SK-MEL-5 (cell line): ENCODE measurements around the gene BSPH1. TPM values are rescaled to one million over a fixed set of nuclear protein-coding genes. Genes with fewer than 3 reads are reported as not detected.
"Not testable (repeated sequence)": the region's sequence is repeated elsewhere in the genome, so short reads cannot be mapped to it uniquely, and the experiment has no call there.

Experiments
- DNase-seq: peaks from one replicate; pipeline ENCODE4 v3.0.0-alpha.2; 2016; ENCODE audit warnings: low read depth, low spot score
- in situ Hi-C: cut with HindIII; loops from 2 replicates; pipeline ENCODE4 v1.10.0; 2016; ENCODE audit warnings: low sequenced_read_pairs, high pct_unique_total_duplicates, low pct_unique_long_range_greater_than_20kb
- total RNA-seq: library from RNA; depleted of rRNA; stranded (reverse); fragments of >200 nt; shearing (Covaris generic); gene quantifications from 2 replicates; pipeline ENCODE4 v1.2.3, GENCODE V29; 2014; rRNA removed

BSPH1 gene
- total RNA-seq, 1 experiment from 2014 or later, result not detected

DNA sequence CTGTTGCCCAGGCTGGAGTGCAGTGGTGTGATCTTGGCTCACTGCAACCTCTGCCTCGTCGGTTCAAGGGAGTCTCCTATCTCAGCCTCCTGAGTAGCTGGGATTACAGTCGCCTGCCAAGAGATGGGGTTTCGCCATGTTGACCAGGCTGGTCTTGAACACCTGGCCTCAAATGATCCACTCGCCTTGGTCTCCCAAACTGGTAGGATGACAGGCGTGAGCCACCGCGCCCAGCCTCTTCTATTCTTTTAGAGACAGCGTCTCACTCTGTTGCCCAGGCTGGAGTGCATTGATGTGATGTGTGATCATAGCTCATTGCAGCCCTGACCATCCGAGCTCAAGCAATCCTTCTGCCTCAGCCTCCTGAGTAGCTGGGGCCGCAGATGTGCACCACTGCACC is 36.0 kb downstream of the BSPH1 start:
- DNase-seq, in situ Hi-C loops: not testable (repeated sequence)

DNA sequence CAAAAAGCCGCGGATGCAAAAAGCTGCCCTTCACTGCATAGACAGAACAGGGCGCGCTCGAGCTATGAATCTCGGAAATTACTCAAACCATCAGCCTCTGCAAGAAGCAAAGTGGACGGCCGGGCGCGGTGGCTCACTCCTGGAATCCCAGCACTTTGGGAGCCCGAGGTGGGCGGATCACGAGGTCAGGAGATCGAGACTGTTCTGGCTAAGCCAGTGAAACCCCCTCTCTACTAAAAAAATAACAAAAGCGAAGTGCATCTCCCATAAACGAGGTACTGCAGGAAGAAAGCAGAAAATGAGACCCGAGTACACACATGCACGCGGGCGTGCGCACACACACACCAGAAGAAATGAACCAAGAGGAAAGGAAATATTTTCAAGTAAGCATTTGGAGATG is 39.8 kb downstream of the BSPH1 start:
- DNase-seq, in situ Hi-C loops: not testable (repeated sequence)

DNA sequence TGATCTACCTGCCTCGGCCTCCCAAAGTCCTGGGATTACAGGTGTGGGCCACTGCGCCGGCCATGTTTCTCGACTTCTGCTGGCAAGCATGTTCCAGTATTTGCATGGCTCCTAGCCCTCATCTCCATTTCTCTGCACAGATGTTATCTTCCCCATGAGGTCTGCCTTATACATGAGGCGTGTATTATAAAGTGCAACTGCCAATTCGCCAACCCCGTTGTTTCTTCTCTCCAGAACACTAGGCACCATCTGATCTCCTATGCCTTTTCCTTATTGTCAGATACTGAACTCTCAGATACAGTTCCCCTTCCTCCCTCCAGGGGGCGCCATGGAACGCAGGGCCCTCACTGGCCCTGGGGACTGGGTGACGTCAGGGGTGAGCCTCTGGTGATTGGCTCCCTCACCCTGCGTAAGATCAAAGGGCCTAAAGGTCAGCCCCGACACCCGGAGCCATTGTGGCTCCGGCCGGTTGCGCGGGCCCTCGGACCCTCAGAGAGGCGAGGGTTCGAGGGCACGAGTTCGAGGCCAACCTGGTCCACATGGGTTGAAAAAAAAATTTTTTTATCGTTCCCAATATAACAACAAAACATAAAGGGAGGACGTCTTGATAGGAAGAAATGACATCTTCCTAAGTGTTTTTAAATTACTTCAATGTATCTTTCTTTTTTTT is 42.0 kb downstream of the BSPH1 start:
- DNase-seq, in situ Hi-C loops: not testable (repeated sequence)

DNA sequence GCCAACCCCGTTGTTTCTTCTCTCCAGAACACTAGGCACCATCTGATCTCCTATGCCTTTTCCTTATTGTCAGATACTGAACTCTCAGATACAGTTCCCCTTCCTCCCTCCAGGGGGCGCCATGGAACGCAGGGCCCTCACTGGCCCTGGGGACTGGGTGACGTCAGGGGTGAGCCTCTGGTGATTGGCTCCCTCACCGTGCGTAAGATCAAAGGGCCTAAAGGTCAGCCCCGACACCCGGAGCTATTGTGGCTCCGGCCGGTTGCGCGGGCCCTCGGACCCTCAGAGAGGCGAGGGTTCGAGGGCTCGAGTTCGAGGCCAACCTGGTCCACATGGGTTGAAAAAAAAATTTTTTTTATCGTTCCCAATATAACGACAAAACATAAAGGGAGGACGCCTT is 63.4 kb downstream of the BSPH1 start:
- in situ Hi-C loops, DNase-seq: not testable (repeated sequence)

DNA sequence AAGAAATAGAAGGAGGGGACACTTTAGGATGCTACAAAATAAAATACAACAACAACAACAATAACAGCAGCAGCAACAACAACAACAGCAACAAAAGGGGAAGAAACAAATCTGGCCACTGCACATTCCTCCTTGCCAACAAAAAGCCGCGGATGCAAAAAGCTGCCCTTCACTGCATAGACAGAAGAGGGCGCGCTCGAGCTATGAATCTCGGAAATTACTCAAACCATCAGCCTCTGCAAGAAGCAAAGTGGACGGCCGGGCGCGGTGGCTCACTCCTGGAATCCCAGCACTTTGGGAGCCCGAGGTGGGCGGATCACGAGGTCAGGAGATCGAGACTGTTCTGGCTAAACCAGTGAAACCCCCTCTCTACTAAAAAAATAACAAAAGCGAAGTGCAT is 71.9 kb downstream of the BSPH1 start:
- DNase-seq, in situ Hi-C loops: not testable (repeated sequence)

Other genes starting within 250 kb of the BSPH1 start
- gene NOP53, start 246.6 kb downstream of the BSPH1 start, total RNA-seq, result 98.2 and 120 TPM in 2 replicates
- gene SELENOW, start 213.5 kb downstream of the BSPH1 start, total RNA-seq, result 206 and 228 TPM in 2 replicates
- not detected in 2 replicates for gene TPRX1, start 187.6 kb downstream of the BSPH1 start, total RNA-seq
- gene CRX, start 170.2 kb downstream of the BSPH1 start, total RNA-seq, result not detected in 2 replicates
- not detected in 2 replicates for gene TPRX2, start 132.9 kb downstream of the BSPH1 start, total RNA-seq
- gene SULT2A1, start 105.9 kb downstream of the BSPH1 start, total RNA-seq, result 0.16 and 0.21 TPM in 2 replicates
- gene ELSPBP1, start 2.5 kb upstream of the BSPH1 start, total RNA-seq, result 7.3 and 8.6 TPM in 2 replicates
- gene CABP5, start 51.9 kb upstream of the BSPH1 start, total RNA-seq, result not detected in 2 replicates
- gene PLA2G4C, start 118.6 kb upstream of the BSPH1 start, total RNA-seq, result 1.7 and 2.3 TPM in 2 replicates
- 31.8 and 36.1 TPM in 2 replicates for gene LIG1, start 178.2 kb upstream of the BSPH1 start, total RNA-seq
- gene ZSWIM9, start 178.5 kb upstream of the BSPH1 start, total RNA-seq, result 1.3 and 1.8 TPM in 2 replicates